ENCODE measurements around the gene CYP8B1.
A peak's percentile ranks its signal among the peaks of the same experiment; 100 is the strongest.

The CYP8B1 gene

DNA sequence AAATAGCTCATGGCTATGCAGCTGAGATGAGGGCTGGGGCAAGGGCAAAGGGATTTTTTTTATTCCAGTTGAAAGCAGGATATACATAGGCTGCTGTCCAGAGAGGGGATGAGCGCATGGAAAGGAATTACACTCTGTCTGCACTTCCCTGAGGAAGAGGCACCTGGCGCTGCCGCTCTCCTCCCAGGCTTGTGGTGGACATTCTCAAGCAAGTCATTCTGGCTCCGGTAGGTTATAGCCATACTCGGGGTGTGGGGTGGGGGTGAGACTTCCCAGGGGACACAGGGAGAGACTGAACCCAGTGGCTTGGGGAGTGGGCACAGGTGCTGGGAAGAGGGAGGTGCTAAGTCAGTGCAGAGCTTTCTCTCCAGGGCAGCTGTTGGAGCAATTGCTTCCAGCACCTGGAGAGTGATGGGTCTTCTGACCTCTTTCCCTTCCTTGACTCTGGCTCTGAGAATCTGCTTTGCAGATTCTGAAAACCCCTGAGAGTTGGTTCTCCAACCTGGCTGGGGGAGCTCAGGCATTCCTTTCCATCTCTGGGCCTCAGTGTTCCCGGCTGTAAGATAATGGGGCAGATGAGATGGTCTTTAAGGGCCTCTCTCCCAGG lies 24.3 kb downstream of the CYP8B1 start:
- DNase-seq, result no peak

DNA sequence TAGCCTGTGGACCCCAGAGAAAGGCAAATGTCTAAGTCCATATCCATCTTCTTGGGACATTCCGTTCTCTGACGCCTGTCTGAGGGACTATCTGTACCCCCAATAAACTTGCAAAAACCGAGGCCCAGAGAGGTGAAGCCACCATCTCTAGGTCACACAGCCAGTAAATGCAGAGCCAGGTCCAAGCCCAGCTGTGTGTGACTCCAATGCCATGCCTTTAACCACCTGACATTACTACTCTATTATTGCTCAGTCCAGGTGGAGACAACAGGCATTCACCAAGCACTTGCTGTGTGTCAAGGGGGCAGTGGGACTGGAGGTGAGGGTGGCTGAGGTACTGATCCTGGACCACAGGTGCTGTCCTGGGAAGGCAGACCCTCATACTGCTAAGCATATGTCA lies 25.4 kb downstream of the CYP8B1 start:
- DNase-seq, result no peak

GRCh38 chr3:42849017-42849416 lies 26.7 kb downstream of the CYP8B1 start:
- no peak for DNase-seq

- DNase-seq, result no peak
Measured at GRCh38 chr3:42847731-42848130, 27.9 kb downstream of the CYP8B1 start.

DNA sequence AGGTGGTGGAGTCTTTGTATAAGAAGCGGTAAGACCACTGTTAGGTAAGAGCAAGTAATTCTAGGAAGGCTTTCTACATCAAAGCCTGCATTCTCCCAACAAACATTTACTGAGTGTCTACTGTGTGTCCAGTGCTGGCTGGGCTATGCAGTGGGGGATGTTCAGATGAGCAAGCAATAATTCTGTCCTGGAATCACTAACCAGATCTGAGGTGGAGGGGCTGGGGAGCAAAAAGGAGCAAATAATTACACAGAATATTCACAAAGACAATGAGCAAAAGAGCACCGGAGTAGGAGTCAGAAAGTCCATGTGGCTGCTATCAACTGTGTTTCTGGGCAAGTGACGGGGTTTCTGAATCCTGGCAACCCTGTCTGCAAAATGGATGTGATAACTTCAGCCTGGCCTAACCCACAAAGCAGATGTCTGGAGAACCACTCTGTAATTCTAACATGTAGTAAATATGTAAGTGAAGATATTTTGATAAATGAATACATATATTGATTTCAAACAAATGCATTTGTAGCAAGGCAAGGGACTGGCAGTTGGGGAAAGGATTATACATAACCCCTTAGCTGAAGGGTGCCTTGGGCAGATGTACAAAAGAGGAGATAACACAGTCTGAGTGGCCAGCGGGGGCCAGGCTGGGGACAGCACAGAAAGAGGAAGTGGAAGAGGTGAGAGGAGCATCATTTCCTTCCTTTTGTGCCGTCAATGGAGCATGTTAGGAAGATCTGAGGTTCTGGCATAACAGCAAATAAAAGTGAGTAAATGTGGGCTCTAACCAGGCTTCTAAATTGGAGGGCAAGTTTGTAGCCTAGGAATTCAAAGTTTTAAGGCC lies 28.8 kb downstream of the CYP8B1 start:
- peak; percentile 12 for DNase-seq

- no peak for DNase-seq
Measured at GRCh38 chr3:42844815-42845214, 30.9 kb downstream of the CYP8B1 start.

GRCh38 chr3:42844412-42844713 lies 31.3 kb downstream of the CYP8B1 start:
- no peak for DNase-seq

DNA sequence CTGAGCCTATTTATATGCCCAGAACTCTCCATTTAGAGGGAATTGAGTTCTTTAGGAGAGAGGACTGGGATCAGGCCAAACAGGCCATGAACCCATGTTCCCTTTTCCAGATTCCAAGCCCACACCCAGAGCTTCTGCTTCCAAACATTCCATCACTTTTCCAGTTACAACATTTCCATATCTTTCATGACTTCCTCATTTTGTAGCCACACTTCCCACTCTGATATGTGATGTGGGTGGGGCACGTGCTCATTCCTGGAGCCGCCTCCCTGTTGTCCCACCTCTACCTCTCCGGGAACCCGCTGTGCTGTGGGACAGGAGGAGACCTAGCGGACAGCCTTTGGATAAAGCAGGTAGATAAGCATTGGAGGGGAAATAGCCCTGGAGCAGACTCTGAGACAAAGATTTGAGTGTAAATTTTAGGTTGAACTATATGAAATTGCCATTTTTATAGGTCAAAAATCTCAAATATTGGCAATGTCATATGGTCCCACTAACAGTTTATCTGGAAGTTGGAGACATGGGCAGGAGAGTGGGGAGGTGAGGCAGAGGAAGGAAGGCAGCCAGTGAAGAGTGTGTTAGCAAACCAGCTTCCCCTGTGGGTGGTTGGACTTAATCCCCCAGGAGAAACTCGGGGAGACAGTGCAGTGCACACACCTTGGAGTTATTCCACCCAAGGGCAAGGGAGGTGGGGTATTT lies 31.8 kb downstream of the CYP8B1 start:
- no peak for DNase-seq

DNA sequence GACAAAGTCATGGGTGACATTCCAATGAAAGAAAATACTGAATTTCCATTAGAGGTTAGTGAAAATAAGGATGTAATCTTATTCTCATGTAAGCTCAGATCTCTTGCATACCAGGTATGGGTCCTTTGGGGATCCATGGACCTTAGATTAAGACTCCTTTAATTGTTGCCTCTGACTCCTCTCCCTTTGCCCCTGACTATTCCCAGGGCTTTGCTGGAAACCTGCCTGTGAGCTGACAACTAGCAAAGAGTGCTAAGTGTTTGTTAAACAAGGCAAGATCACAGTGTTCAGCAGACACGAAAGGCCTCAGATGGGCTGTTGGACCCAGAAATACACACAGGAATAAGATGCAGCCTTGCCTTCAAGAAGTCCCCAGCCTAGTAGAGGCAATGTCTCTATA lies 34.3 kb downstream of the CYP8B1 start:
- no peak for DNase-seq

- DNase-seq, result peak; percentile 57
Measured at GRCh38 chr3:42839616-42840015, 36.1 kb downstream of the CYP8B1 start.

- no peak for DNase-seq
Measured at GRCh38 chr3:42838571-42838970, 37.1 kb downstream of the CYP8B1 start.

GRCh38 chr3:42836150-42837123 lies 39.2 kb downstream of the CYP8B1 start:
- DNase-seq, result no peak

DNA sequence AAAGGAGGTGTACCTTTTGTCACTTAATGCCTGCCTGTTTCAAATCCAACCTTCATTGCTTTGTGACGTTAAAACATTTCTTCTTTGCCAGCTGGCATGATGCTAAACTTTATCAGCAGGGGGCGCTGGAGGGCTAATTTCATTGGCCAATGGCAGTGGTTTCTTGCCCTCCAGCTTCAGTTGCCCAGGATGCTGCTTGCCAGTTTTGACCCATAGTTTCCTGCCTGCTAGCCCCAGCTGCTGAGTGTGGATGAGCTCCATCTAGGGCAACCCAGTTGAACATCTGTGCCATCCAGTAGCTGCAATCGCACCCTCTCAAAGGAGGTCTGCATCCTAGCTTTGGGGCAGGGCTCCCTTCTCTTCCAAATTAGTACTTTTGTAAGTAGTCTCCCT lies 44.4 kb downstream of the CYP8B1 start:
- DNase-seq, result peak; percentile 83

DNA sequence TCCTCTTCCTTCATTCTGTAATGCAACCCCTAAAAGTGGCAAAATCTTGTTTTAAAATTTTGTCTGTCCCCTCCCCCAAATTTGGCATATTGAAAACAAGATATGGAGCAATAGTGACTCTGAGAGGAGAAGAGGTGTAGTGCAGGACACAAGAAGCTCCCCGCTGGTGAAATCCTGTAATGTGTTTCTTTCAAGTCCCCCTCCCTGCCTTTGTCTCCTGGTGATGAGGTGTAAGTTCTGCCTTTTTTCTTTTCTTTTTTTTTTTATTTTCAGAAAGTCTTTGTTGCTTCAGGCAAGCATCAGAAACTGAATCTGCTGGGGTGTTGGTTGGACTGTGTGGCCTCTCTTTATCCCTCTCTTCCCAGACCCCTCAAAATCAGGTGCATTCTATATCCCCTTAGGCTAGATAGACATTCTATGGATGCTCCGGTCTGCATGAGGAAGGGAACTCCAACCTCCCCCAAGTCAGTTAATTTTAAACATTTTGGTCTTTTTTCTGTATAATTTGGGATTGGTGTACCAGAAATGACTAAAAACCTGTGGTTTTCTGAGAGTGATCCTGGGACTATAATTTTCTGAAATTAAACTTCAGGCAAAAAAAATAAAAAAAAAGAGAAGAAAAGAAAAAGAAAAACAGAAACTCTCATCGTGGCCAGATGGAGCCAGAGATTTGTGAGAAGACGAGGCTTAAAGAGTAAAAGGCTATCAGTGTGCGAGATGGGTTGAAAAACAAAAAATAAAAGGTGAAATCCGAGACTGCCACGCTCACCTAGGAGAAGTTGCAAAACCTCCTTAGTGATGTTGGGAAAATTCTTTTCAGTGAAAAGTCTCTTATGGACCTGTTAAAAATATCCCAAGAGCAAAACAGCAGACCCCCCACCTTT lies 45.0 kb downstream of the CYP8B1 start:
- no peak for DNase-seq

GRCh38 chr3:42829628-42830436 lies 45.8 kb downstream of the CYP8B1 start:
- no peak for DNase-seq

GRCh38 chr3:42829083-42829627 lies 46.5 kb downstream of the CYP8B1 start:
- DNase-seq, result no peak

DNA sequence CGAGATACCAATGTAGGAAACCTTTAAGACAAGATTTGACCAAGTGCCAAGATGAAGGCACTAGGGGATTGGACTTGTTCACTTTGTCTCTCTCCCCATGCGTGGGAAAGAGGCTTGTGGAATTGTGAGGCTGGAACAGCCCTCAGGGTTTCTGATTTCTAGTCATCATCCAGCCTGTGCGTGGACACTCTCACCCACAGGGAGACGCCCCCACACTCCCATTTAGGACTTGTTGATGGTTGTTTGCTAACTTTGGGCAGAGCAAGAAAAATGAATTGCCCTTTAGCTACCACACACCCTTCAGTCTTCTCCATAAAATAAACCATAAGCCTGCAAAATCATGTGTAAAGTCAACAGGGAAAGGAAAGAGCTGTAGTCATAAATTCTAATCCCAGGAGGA lies 48.0 kb downstream of the CYP8B1 start:
- DNase-seq, result no peak

DNA sequence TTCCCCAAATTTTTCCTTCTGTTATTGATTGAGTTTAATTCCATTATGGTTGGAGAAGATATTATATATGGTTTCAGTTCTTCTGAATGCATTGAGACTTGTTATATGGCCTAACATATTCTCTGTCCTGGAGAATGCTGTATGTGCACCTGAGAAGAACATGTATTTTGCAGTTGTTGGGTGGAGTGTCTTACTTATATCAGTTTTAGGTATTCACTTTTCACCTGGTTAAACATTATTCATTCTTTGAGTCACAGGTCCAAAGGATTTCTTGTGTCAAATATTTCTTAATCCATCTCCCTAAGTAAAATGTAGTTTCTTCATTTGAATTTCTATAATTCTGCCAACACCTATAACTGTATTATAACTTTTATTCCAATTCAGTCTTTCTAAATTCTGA lies 48.7 kb downstream of the CYP8B1 start:
- no peak for DNase-seq

GRCh38 chr3:42826141-42826540 lies 49.5 kb downstream of the CYP8B1 start:
- DNase-seq, result no peak

DNA sequence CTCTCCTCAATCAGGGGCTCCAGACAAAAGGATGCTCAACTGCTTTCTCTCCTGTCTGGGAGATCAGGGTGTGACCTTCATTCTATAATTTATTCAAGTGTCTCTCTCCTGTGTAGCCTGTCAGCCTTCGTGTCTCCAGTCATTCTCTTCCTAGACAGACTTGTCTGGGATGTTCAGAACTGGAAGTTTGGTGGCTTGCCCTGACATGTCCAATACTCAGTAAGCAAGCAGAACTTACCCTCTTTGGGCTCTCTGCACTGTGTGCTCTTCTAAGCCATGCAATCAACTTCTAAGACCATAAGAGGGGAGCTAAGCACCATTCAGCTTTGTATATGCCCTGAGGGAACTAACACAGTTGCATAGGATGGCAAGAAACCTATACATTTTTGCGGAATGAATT lies 52.3 kb downstream of the CYP8B1 start:
- no peak for DNase-seq

- no peak for DNase-seq
Measured at GRCh38 chr3:42822828-42823227, 52.9 kb downstream of the CYP8B1 start.
